GM10266 (cell line): ENCODE measurements around the gene ZNRF2.

Experiments
- DNase-seq: peaks from one replicate; pipeline ENCODE4 v3.0.0; 2012; ENCODE audit errors: extremely low spot score
- TF ChIP-seq, protein P1 (sequence below): IDR thresholded peaks from 2 replicates; pipeline ENCODE4 v1.5.1; 2012; ENCODE audit warnings: mild to moderate bottlenecking, low read depth; ENCODE audit not compliant: control insufficient read depth, insufficient read depth; ENCODE audit errors: missing control alignments

ZNRF2 gene

GRCh38 chr7:30309302-30309701 lies 24.9 kb downstream of the ZNRF2 start:
- no peak for DNase-seq
- TF ChIP-seq, protein P1, sequence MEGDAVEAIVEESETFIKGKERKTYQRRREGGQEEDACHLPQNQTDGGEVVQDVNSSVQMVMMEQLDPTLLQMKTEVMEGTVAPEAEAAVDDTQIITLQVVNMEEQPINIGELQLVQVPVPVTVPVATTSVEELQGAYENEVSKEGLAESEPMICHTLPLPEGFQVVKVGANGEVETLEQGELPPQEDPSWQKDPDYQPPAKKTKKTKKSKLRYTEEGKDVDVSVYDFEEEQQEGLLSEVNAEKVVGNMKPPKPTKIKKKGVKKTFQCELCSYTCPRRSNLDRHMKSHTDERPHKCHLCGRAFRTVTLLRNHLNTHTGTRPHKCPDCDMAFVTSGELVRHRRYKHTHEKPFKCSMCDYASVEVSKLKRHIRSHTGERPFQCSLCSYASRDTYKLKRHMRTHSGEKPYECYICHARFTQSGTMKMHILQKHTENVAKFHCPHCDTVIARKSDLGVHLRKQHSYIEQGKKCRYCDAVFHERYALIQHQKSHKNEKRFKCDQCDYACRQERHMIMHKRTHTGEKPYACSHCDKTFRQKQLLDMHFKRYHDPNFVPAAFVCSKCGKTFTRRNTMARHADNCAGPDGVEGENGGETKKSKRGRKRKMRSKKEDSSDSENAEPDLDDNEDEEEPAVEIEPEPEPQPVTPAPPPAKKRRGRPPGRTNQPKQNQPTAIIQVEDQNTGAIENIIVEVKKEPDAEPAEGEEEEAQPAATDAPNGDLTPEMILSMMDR = no peak

DNA sequence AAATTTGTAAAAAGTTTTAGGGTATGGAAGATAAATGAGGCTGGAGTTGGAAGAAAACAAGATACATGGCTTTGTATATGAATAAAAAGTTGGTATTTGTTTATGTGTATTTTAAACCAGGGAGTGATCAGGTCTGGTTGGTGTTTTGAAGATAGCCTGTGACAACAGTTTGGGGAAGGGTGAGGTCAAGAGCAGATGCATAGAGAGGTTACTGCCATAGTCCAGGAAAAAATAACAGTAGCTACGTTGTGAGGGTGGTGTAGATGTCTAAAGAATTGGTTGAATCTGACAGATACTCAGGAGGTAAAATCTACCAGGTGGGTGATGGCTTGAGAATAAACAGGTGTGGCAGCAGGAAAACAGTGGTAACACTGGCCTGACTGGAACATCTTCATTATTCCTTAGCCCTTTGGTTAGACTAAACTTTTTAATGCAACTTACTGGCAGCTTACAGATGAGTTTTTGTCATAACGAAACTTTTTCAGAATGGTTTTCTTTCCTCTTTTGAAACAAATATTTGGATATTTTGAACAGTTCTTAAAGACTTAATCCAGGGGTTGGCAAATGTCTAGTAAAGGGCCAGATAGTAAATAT lies 25.5 kb downstream of the ZNRF2 start:
- TF ChIP-seq, protein P1 = no peak
- DNase-seq = no peak

DNA sequence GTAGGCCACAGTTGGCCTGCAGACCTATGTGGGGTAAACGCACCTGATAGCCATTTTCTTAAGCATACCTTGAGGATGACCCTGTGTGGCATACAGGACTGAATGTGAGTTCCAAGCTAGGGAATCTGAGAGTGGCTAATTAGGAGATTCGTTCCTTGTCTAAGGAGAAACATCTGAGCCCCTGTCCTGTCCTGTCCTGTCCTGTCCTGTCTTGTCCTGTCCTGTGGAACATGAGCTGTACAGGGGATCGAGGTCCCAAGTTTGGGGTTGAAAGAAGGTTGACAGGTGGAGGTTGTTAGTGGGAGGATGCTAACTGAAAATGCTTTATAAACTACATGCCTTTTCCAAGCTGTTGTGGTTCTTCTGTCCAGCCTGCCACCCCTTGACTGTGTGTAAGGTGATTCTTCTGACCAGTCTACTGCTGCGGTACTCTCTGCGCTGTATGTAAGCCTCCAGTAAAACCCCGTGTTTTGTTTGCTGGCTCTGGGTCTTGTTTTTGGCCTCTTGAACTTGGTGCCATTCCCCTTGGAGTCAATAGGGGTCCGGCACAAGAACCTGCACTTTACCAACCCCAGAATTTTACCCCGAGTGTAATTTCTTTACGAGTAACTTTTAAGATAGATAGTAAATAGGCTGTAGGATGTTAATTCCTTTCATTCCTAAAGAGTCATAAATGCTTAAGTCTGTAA lies 26.4 kb downstream of the ZNRF2 start:
- no peak for DNase-seq
- TF ChIP-seq, protein P1 = no peak

GRCh38 chr7:30312178-30312577 lies 27.8 kb downstream of the ZNRF2 start:
- TF ChIP-seq, protein P1 = no peak
- DNase-seq = no peak

DNA sequence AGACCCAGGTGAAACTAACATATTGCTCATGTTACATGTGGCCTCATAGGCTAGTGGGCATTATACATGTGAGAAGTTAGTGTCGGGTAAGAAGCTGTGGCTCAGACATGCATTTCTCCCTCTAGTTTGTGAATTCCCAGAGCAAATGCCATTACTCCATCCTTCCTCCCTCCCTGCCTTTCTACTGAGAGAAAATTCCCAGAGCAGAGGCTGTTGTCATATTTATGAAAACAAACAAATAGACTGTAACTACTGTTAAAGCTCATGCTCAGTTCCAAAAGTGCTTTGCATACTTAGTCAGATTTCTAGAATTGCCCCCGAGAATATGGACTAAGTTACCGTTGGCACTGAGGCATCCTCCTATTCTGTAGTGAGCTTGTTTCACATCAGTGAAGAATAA lies 29.0 kb downstream of the ZNRF2 start:
- DNase-seq = no peak

DNA sequence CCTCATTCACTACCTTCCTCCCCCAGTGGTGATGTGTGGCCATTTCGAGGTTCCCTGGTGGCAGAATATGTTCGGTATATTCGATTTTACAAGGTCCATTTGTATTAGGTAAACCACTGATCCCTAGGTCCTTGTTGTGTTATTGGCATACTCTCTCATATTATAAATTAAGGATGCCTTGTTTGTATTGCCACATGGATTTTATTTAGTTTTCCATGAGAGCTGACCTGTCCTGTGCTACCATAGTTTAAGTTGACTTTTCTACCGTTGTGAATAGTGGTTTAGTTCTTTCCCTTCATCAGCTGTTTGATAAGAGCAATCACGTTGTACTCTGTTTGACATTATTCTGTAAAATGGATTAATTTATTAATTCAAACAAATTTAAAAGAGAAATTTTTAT lies 29.4 kb downstream of the ZNRF2 start:
- TF ChIP-seq, protein P1 = no peak
- DNase-seq = no peak

More for the DNA sequence above, 29.0 kb downstream of the ZNRF2 start:
- TF ChIP-seq, protein P1 = no peak

- TF ChIP-seq, protein P1 = no peak
- no peak for DNase-seq
Observed at GRCh38 chr7:30315589-30315988, 31.2 kb downstream of the ZNRF2 start.
